ENCODE measurements around the gene TEX48.

TEX48 gene, protein sequence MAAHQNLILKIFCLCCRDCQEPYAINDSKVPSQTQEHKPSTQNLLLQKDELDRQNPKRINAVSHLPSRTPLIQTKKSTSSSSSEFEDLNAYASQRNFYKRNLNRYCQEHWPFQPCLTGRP

DNA sequence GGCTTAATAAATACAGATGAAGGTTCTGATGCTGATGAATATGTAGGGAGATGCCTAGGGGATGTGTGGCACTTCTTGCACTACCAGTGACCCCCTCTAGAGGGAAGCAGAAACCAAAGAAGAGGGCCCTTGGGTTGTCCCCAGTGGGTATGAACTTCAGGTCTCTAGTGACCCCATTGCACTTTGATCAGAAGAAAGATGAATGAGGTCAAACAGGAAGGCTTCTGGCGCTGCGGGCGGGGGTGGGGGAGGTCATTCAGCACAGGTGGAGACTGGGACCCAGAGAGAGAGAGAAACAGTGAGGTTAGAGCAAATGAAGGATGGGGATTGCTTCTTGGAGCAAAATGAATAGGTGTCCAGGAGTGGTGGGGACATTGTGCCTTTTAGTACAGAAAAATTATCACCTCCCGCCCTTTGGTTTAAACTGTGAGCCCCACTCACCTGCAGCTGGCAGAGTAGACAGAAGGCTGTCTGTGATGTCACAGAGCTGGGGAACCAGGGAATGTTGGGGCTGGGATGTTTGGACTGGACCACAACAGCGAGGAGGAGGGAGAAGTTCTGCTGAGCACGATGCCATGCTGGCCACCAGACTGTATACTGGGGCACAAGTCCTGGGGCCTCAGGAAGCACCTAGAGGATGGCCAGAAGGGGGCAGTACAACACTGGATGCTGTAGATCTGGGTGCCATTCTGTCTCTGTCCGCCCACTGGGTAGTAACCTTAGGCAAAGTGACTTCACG is at the start of gene TEX48:
TEX48 (minus strand) TSS at position 599 of the 739 bp plus-strand sequence. CDS start 10,469 bp downstream, outside the sequence.
- DNase-seq (ENCODE audit: low spot score): peak; percentile 79

DNA sequence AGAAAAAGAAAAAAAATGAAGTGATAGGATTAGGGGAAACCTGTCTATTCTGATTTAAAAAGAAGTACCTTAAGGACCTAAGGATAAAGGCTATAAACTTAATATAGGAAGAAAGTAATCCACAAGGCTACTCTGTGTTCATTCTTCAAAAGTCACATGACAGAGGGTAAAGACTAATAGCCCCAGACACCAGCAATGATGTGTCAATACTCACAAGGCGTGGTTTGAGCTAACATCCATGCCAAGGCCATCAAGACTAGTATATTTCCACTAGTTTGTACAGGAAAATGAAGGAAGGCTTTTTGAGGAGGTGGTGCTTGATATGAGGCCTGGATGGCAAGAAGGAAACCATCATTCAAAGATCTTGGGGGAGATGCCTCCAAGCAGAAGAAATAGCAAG is 49.7 kb upstream of the TEX48 start:
- no peak for DNase-seq (ENCODE audit: low spot score)

DNA sequence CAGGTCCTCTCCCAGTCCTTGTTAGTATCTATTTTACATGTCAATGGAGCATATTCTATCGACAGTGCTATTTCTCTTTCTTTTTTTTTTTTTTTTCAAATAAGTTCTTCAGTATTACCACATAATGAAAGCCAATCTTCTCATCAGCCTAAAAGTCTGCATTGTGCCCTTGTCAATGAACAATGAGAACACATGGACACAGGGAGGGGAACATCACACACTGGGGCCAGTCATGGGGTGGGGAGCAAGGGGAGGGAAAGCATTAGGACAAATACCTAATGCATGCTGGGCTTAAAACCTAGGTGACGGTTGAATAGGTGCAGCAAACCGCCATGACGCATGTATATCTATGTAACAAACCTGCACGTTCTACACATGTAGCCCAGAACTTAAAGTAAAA is 47.7 kb upstream of the TEX48 start:
- DNase-seq (ENCODE audit: low spot score): peak; percentile 89

DNA sequence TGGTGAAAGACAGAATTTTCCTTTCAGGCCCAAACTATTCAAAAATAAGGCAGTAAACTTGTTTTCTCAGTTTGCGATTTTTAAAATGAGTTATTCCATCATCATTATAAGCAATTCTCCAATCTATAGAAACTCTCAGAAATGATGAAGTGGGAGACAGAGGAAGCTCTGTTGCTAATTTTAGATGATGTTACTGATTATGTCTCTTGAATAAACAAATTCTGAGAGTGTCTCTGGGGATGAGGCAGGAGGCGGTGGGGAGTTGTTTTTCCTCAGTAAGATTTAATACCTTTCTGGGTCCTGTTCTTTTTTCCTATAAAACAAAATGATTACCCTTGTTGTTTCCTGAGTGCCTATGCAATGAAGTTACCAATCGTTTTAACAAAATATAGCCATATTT is 43.9 kb upstream of the TEX48 start:
- no peak for DNase-seq (ENCODE audit: low spot score)

- DNase-seq (ENCODE audit: low spot score): no peak
Observed at GRCh38 chr9:114724744-114725143, 42.8 kb upstream of the TEX48 start.

GRCh38 chr9:114723931-114724330 is 41.9 kb upstream of the TEX48 start:
- no peak for DNase-seq (ENCODE audit: low spot score)

GRCh38 chr9:114722937-114723620 is 41.1 kb upstream of the TEX48 start:
- no peak for DNase-seq (ENCODE audit: low spot score)

- no peak for DNase-seq (ENCODE audit: low spot score)
Observed at GRCh38 chr9:114722081-114722621, 40.2 kb upstream of the TEX48 start.

GRCh38 chr9:114721491-114722079 is 39.6 kb upstream of the TEX48 start:
- no peak for DNase-seq (ENCODE audit: low spot score)

- no peak for DNase-seq (ENCODE audit: low spot score)
Observed at GRCh38 chr9:114720086-114720676, 38.2 kb upstream of the TEX48 start.

DNA sequence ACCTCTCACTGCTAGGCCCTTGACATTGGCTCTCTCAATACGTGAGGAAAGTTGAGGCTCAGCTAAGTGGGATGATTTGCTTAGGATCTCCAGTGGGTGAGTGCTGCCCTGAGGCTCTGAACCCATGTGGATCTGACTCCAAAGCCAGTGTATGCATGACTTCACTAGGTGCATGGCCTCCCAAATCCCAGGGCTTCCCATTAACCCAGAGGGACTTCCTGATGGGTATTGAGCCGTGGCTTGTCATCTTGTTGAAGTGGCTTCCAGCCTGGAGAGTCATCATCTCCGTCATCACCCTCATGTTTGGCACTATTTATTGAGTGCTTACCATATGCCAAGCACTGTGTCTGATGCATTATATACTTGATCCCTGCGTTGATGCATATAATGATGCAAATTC is 37.3 kb upstream of the TEX48 start:
- no peak for DNase-seq (ENCODE audit: low spot score)

DNA sequence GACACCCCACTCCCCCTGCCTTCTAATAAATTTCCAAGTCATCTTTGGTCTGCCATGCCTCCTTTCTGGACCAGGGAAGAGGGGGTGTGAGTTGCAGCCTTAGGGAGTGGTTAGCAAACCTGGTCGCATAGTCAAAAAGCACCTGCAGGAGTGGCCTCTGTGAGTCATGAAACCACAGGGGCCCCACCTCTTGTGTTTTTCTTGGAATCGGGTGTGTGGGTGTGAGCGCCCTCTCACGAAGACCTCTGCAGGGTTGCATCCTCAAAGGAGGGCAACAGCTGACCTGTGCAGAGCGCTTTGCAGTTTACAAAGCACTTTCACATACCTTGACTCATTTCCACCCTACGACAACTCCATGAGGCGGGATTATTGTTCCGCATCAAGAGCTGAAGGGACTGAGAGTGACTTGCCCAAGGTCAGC is 36.8 kb upstream of the TEX48 start:
- no peak for DNase-seq (ENCODE audit: low spot score)

DNA sequence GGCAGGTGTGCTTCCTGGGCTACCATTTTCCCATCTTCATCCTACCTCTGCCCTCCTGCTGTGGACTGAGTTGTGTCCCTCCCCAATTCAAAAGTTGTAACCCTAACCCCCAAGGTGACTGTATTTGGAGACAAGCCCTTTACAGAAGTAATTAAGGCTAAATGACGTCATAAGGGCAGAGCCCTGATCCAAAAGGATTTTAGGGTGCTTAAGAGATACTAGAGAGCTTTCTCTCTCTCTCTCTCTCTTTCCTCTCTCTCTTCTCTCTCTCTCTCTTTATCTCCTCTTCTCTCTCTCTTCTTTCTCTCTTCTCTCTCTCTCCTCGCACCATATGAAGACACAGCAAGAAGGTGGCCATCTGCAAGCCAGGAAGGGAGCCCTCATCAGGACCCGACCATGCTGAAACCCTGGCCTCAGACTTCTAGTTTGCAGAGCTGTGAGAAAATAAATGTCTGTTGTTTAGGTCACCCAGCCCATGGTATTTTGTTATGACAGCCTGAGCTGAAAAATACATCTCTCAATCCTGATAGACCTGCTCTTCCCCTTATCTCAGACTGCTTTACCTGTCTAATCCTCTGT is 36.0 kb upstream of the TEX48 start:
- DNase-seq (ENCODE audit: low spot score): no peak

DNA sequence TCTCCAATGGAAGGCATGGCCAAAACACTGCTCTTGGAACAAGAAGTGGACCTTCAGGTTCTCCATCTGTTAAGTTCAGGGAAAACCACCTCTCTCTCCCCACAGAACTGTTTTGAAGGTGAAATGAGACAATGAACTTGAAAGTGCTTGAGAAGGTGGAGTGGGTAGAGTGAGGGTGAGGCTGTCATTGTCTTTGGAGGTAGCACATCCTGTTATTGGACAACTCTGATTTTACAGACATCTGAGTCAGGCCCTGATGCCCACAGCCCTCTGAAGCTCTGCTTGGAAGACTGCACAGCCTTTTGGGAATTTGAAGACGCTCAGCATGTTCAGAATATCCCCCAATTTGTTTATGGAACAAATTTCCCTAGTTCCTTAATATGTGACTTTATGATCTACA is 27.6 kb upstream of the TEX48 start:
- DNase-seq (ENCODE audit: low spot score): no peak

DNA sequence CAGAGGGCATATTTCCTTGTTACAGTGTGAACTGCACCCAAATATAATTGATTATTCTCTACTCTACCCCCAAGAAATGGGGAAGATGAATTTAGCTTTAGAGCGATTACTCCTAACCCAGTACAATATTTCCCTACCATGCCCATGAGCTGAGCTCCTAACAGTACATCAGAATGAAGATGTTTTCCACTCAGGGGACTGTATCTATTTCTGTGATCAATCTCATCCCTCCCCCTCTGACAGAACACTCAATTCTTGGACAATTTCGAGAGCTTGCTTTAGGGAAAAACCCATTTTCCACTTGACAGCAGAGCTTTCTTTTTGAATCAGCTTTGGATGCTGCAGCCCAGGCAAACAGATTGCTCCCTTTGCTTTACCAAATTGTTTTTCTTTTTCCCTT is 24.7 kb upstream of the TEX48 start:
- no peak for DNase-seq (ENCODE audit: low spot score)

DNA sequence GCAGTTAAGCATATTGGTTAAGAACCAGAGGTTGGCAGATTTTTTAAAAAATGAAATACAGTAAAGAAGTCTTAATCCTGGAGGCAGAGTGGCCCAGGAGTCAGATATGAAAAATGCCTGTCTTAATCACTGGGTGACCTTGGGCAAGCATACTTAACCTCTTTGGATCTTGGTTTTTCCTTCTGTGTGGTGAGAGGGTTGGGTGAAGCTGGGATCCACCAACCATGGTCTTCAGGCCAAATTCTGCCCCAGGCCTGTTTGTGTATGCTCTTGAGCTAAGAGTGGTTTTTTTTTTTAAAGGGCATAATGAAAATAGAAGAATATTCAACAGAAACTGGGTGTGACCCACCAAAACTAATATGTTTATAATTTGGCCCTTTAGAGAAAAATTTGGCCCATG is 20.0 kb upstream of the TEX48 start:
- DNase-seq (ENCODE audit: low spot score): no peak

- no peak for DNase-seq (ENCODE audit: low spot score)
Observed at GRCh38 chr9:114697951-114698351, 16.0 kb upstream of the TEX48 start.

- no peak for DNase-seq (ENCODE audit: low spot score)
Observed at GRCh38 chr9:114696814-114697544, 15.0 kb upstream of the TEX48 start.

DNA sequence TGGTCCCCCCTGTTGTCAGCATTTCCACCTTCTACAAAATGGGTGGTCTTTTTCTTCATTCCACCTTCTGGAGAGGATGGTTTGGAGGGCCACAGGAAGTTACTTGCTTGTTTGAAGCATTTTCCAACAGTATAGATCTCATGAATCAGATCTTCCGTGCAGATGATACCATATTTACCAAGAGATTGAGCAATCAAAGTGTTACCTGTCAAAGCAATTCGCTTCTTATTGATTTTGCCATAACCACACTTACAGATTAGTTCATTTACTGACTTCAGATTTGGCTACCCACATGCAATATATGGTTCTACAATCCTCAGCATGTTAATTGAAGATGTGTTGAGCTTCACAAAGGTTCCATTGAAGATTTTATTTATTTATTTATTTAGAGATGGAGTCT is 14.0 kb upstream of the TEX48 start:
- DNase-seq (ENCODE audit: low spot score): no peak

- no peak for DNase-seq (ENCODE audit: low spot score)
Observed at GRCh38 chr9:114694719-114695269, 12.8 kb upstream of the TEX48 start.

DNA sequence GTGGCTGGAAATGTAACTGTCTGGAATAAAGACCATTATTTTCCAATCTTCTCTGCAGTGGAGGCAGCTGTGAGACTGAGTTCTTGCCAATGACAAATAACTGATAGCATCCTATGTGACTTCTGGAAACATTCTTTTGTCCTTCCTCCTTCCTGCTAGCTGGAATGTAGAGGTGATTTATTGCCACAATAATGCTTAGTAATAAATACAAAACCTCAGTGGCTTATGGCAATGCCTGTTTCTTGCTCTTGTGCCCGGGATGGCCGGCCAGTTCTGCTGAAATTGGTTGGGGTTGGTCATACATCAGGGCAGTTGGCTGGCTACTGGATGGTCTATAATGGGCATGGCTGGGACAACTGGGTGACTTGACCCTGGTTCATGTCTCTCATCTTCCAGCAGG is 12.2 kb upstream of the TEX48 start:
- no peak for DNase-seq (ENCODE audit: low spot score)

All from pons (tissue), 1 donor.